Left lung (tissue), 10 donors: Measurements from ENCODE around the gene TELO2. TPM values are rescaled to one million over a fixed set of nuclear protein-coding genes. Genes with fewer than 3 reads are reported as not detected.

Source experiments
- ATAC-seq: fragments of 200-7000 bp; cut with Tn5 transposase; one replicate; pipeline ENCODE4 v1.9.1; 2020; ENCODE audit warnings: moderate library complexity
- DNase-seq, 4 donors: peaks; one replicate each; pipeline ENCODE4 v3.0.0-alpha.2; 2013 to 2020
- H3K27ac ChIP-seq, 2 donors: fragments of 200-600 bp; sonication (generic) in 1 of 2; one replicate each; pipeline versions ENCODE4 v1.5.0 to v1.8.0; 2020 to 2021
- H3K27me3 ChIP-seq, 2 donors: fragments of 200-600 bp; sonication (generic) in 1 of 2; one replicate each; pipeline versions ENCODE4 v1.5.0 to v1.8.0; 2020 to 2021
- H3K36me3 ChIP-seq, 2 donors: fragments of 200-600 bp; sonication (generic) in 1 of 2; one replicate each; pipeline versions ENCODE4 v1.5.0 to v1.8.0; 2020 to 2021
- H3K4me1 ChIP-seq, 2 donors: fragments of 200-600 bp; one replicate each; pipeline ENCODE4 v1.8.0; 2021
- H3K4me3 ChIP-seq, 2 donors: fragments of 200-600 bp; sonication (generic) in 1 of 2; one replicate each; pipeline versions ENCODE4 v1.5.0 to v1.8.0; 2020 to 2021; ENCODE audit warnings: mild to moderate bottlenecking in 1 of 2
- H3K9me3 ChIP-seq, 2 donors: fragments of 200-600 bp; sonication (generic) in 1 of 2; one replicate each; pipeline versions ENCODE4 v1.5.0 to v1.8.0; 2020 to 2021
- intact Hi-C, 2 donors: fragments of 100-400 bp; cut with DNase I; formaldehyde crosslinking; loops; one replicate each; pipeline versions ENCODE4 v1.11.2 to v1.14.2; 2022
- polyA plus RNA-seq, 6 donors: library from polyadenylated mRNA; unstranded; fragments of 120-200 nt; gene quantifications; one replicate each; pipeline ENCODE4 v1.2.1, GENCODE V29; 2013; ENCODE audit not compliant: insufficient read length in 6 of 6
- total RNA-seq, 2 donors: library from RNA; stranded (reverse); fragmentation: NEBNext Ultra II Directional; extraction: Animal tissue kit (Norgen Biotek cat#: 25700); gene quantifications; one replicate each; pipeline ENCODE4 v1.2.1, GENCODE V29; 2021
- TF ChIP-seq, protein P1 (sequence below), 2 donors: fragments of 200-600 bp; sonication (generic) in 1 of 2; IDR thresholded peaks; one replicate each; pipeline versions ENCODE4 v1.5.0 to v1.8.0; 2021; ENCODE audit warnings: antibody characterized with exemption in 2 of 2
- donor health status: DM: no; HTN: yes; CAD: no.
- donor health status: DM: no; HTN: no; CAD: no.

Gene TELO2
- total and polyA plus RNA-seq, 8 donors: 24.5 to 49.1 (median 35.1) TPM

DNA sequence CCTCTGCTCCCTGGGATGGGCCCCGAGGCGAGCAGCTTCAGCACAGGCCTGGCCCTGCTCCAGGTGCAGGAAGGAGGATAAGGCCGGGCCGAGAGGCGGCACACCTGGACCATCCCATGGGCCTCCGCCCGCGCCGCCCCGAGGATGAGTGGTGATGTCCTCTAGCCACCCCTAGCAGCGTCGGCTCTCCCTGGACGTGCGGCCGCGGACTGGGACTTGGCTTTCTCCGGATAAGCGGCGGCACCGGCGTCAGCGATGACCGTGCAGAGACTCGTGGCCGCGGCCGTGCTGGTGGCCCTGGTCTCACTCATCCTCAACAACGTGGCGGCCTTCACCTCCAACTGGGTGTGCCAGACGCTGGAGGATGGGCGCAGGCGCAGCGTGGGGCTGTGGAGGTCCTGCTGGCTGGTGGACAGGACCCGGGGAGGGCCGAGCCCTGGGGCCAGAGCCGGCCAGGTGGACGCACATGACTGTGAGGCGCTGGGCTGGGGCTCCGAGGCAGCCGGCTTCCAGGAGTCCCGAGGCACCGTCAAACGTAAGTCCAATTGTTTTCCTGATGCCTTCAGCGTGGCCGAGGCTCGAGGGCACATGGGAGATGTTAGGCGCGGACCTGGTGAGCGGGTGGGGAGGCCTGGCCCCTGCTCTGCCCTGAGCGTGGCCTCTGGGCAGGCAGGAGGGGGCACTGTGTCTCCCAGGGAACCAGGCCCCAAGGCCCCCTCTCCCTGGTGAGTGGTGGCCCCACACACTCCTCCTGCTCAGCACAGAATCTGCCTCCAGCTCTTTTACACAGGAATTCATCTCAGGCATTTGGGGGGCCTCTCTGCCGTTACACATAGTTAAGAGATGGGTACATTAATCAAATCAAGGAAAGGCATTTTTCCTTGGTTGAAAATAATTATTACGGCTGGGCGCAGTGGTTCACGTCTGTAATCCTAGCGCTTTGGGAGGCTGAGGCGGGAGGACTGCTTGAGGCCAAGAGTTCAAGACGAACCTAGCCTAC lies 41.2 kb downstream of the TELO2 start:
- Histone ChIP-seq H3K36me3 (peaks cover 0 to 33% of the 10 kb centered on the region in 2 donors), H3K4me3 (peak overlapping the region; percentile 51 to 54), H3K27ac (peak overlapping the region; percentile 82), H3K9me3 (no peaks in the 10 kb centered on the region), H3K27me3 (peaks cover 0 to 20% of the 10 kb centered on the region in 2 donors), H3K4me1 (peaks cover 17 to 53% of the 10 kb centered on the region in 2 donors)
- TF ChIP-seq, protein P1, sequence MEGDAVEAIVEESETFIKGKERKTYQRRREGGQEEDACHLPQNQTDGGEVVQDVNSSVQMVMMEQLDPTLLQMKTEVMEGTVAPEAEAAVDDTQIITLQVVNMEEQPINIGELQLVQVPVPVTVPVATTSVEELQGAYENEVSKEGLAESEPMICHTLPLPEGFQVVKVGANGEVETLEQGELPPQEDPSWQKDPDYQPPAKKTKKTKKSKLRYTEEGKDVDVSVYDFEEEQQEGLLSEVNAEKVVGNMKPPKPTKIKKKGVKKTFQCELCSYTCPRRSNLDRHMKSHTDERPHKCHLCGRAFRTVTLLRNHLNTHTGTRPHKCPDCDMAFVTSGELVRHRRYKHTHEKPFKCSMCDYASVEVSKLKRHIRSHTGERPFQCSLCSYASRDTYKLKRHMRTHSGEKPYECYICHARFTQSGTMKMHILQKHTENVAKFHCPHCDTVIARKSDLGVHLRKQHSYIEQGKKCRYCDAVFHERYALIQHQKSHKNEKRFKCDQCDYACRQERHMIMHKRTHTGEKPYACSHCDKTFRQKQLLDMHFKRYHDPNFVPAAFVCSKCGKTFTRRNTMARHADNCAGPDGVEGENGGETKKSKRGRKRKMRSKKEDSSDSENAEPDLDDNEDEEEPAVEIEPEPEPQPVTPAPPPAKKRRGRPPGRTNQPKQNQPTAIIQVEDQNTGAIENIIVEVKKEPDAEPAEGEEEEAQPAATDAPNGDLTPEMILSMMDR (IDR thresholded peaks at IDR 0.05): no peak
- ATAC-seq: peak; percentile 2
- DNase-seq: peak in 1 of 4 donors; percentile 80
- intact Hi-C loops: no loop called here

DNA sequence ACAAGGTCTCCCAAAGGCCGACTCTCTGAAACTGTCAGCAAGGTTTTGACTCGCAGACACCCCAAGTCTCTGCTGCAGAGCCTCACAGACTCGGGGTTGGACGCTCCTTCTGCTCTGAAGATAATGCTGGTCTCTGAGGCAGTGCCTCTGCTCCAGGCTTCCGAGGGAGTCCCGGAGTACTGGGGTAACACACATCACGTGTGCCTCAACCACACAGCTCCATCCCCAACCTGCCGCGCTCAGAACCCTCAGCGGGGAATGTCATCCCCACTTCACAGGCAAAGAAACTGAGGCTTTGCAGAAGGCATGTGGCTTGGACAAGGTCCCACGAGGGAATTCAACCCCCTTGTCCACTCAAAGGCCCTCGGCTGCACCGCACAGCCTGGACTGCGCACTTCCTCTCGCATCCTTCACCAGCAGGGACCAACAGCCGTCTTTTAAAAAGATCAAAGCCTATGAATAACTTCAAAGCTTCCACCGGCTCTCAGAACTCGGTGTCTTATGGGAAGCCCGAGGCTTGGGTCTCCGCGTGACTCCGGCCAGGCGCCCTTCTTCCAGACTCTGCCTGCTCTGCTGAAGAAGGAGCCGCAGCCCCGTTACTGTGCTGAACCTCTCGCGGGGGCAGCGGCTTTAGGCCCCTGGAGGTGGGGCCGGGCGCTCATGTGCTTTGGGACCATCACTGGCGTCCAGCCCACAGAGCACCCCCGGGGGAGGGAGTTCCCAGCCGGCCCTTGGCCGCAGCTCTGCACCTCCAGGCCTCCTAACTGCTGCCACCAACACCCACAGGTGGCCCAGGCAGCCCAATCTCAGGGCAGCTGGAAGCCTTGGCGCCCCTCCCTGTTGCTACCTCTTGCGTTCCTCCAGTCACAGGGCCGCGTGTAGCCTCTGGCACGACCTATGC lies 42.5 kb downstream of the TELO2 start:
- H3K4me3 ChIP-seq: peak overlapping the region; percentile 51 to 54
- H3K9me3 ChIP-seq: no peaks in the 10 kb centered on the region
- peaks cover 0 to 47% of the 10 kb centered on the region in 2 donors for H3K36me3 ChIP-seq
- ATAC-seq (no peak), DNase-seq (peak in 1 of 4 donors; percentile 75)
- TF ChIP-seq, protein P1 (IDR thresholded peaks at IDR 0.05): no peak
- H3K27ac ChIP-seq: peak overlapping the region; percentile 82
- H3K4me1 ChIP-seq: peaks cover 14 to 49% of the 10 kb centered on the region in 2 donors
- intact Hi-C loops: no loop called here
- peaks cover 0 to 20% of the 10 kb centered on the region in 2 donors for H3K27me3 ChIP-seq

DNA sequence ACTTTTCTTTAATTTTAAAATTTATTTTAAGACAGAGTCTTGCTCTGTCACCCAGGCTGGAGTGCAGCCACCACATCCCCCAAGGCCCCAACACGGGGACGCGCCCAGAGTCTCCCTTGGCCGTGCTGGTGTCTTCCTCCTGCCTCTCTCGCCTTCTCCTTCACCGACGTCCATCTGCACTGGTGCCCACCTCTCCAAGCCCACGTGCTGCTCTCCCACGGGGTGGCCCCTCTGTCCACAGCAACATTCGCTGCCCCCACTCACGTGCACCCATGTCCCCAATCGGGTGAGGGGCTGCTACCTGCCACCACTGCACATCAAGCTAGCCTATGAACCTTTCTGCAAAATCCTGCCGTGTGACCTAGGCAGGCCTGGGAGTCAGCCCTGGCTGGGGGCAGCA lies 43.4 kb downstream of the TELO2 start:
- Histone ChIP-seq H3K4me3 (peak overlapping the region in 1 of 2 donors; percentile 54), H3K27ac (peak overlapping the region; percentile 59 to 82), H3K4me1 (peaks cover 6 to 52% of the 10 kb centered on the region in 2 donors), H3K27me3 (peaks cover 0 to 20% of the 10 kb centered on the region in 2 donors), H3K9me3 (no peaks in the 10 kb centered on the region), H3K36me3 (peaks cover 0 to 56% of the 10 kb centered on the region in 2 donors)
- DNase-seq: peak in 1 of 4 donors; percentile 51
- no peak for ATAC-seq
- TF ChIP-seq, protein P1 (IDR thresholded peaks at IDR 0.05): no peak
- intact Hi-C loops: no loop called here

DNA sequence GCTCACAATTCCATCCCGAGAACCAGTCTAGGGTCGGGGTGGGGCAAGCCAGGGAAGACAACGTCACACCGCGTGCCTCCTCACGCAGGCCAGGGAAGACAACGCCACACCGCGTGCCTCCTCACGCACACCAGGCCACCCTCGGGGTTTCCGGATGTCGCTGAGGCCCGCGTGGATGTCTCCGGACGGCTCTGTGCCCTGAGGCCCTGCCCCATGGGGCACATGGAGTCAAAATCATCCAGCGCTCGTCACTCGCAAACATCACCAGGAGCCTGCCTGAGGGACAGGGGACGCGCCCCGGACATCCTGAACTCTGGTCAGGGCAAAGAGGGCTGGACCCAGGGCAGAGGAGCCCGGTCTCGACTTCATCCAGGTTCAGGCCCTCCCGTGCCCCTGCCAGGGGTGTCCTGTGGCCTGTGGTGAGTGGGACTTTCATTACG lies 44.0 kb downstream of the TELO2 start:
- ATAC-seq (no peak), DNase-seq (peak in 1 of 4 donors; percentile 74)
- H3K4me3 ChIP-seq: peak overlapping the region in 1 of 2 donors; percentile 54
- peaks cover 0 to 52% of the 10 kb centered on the region in 2 donors for H3K4me1 ChIP-seq
- intact Hi-C loops: no loop called here
- H3K27me3 ChIP-seq: peaks cover 0 to 20% of the 10 kb centered on the region in 2 donors
- TF ChIP-seq, protein P1 (IDR thresholded peaks at IDR 0.05): no peak
- peak overlapping the region; percentile 48 to 82 for H3K27ac ChIP-seq
- peaks cover 0 to 62% of the 10 kb centered on the region in 2 donors for H3K36me3 ChIP-seq
- H3K9me3 ChIP-seq: no peaks in the 10 kb centered on the region
